Liver (tissue), 9 donors: ENCODE results near the gene DDAH2. TPM values are rescaled to one million over a fixed set of nuclear protein-coding genes. Genes with fewer than 3 reads are reported as not detected.

Experiments used
- DNase-seq: peaks from one replicate; pipeline ENCODE4 v3.0.0-alpha.2; 2017; ENCODE audit warnings: low spot score
- H3K27ac ChIP-seq, 2 donors: one replicate each; pipeline ENCODE4 v1.7.0; 2013; ENCODE audit warnings: inconsistent platforms in 2 of 2, low read length in 2 of 2, control low read depth in 1 of 2, low read depth in 1 of 2, mild to moderate bottlenecking in 1 of 2
- H3K27me3 ChIP-seq, 4 donors: one replicate each; pipeline versions ENCODE4 v1.6.1 to v1.7.0; 2013; ENCODE audit warnings: low read length in 3 of 4, inconsistent platforms in 1 of 4, mild to moderate bottlenecking in 1 of 4, moderate library complexity in 1 of 4; ENCODE audit not compliant: control insufficient read depth in 4 of 4, insufficient read depth in 4 of 4
- H3K36me3 ChIP-seq, 4 donors: one replicate each; pipeline versions ENCODE4 v1.6.1 to v1.7.0; 2013; ENCODE audit warnings: low read length in 3 of 4, mild to moderate bottlenecking in 3 of 4, low read depth in 1 of 4, moderate library complexity in 1 of 4; ENCODE audit not compliant: control insufficient read depth in 4 of 4, insufficient read depth in 3 of 4
- H3K4me1 ChIP-seq, 4 donors: one replicate each; pipeline versions ENCODE4 v1.6.1 to v1.7.0; 2013; ENCODE audit warnings: low read length in 3 of 4, mild to moderate bottlenecking in 3 of 4, moderate library complexity in 1 of 4; ENCODE audit not compliant: control insufficient read depth in 4 of 4, insufficient read depth in 4 of 4
- H3K4me3 ChIP-seq, 3 donors: one replicate each; pipeline versions ENCODE4 v1.6.1 to v1.7.0; 2013; ENCODE audit warnings: low read length in 3 of 3, control low read depth in 1 of 3, low read depth in 1 of 3, mild to moderate bottlenecking in 1 of 3
- H3K9ac ChIP-seq, 2 donors: one replicate each; pipeline ENCODE4 v1.7.0; 2013; ENCODE audit warnings: low read length in 2 of 2, mild to moderate bottlenecking in 2 of 2, moderate library complexity in 2 of 2, control low read depth in 1 of 2, low read depth in 1 of 2
- H3K9me3 ChIP-seq, 4 donors: one replicate each; pipeline versions ENCODE4 v1.6.1 to v1.7.0; 2013; ENCODE audit warnings: low read length in 3 of 4; ENCODE audit not compliant: control insufficient read depth in 4 of 4
- EGR1 ChIP-seq, 2 donors: IDR thresholded peaks; 2 replicates each; pipeline ENCODE4 v1.6.1; 2016 to 2018; ENCODE audit warnings: antibody characterized with exemption in 2 of 2, low read depth in 2 of 2
- FOXA1 ChIP-seq: IDR thresholded peaks from 2 replicates; pipeline ENCODE4 v1.6.1; 2016; ENCODE audit warnings: antibody characterized with exemption
- FOXA2 ChIP-seq: IDR thresholded peaks from 2 replicates; pipeline ENCODE4 v1.6.1; 2016; ENCODE audit warnings: antibody characterized with exemption
- GABPA ChIP-seq, 2 donors: IDR thresholded peaks in 1 of 2; conservative IDR thresholded peaks in 1 of 2; 2 replicates each; pipeline ENCODE4 v1.6.1; 2016; ENCODE audit warnings: antibody characterized with exemption in 2 of 2, mild to moderate bottlenecking in 1 of 2, moderate library complexity in 1 of 2
- HNF4A ChIP-seq, 2 donors: conservative IDR thresholded peaks; 2 replicates each; pipeline ENCODE4 v1.6.1; 2016; ENCODE audit warnings: antibody characterized with exemption in 2 of 2, mild to moderate bottlenecking in 2 of 2
- HNF4G ChIP-seq: IDR thresholded peaks from 2 replicates; pipeline ENCODE4 v1.6.1; 2016; ENCODE audit warnings: antibody characterized with exemption
- JUND ChIP-seq, 2 donors: IDR thresholded peaks; 2 replicates each; pipeline ENCODE4 v1.6.1; 2016; ENCODE audit warnings: antibody characterized with exemption in 2 of 2
- RAD21 ChIP-seq, 2 donors: IDR thresholded peaks; 2 replicates each; pipeline ENCODE4 v1.6.1; 2016; ENCODE audit warnings: antibody characterized with exemption in 2 of 2, mild to moderate bottlenecking in 2 of 2
- RXRA ChIP-seq, 2 donors: IDR thresholded peaks; 2 replicates each; pipeline ENCODE4 v1.6.1; 2017 to 2018; ENCODE audit warnings: antibody characterized with exemption in 2 of 2, mild to moderate bottlenecking in 1 of 2
- SP1 ChIP-seq: IDR thresholded peaks from 2 replicates; pipeline ENCODE4 v1.6.1; 2018; ENCODE audit warnings: antibody characterized with exemption, mild to moderate bottlenecking
- TAF1 ChIP-seq: conservative IDR thresholded peaks from 2 replicates; pipeline ENCODE4 v1.6.1; 2016; ENCODE audit warnings: antibody characterized with exemption, mild to moderate bottlenecking
- YY1 ChIP-seq: IDR thresholded peaks from 2 replicates; pipeline ENCODE4 v1.6.1; 2016; ENCODE audit warnings: antibody characterized with exemption, mild to moderate bottlenecking
- WGBS: extraction: QIAGEN DNeasy Blood & Tissue Kit; methylation state at CpG from one replicate; pipeline ENCODE4 v1.1.7; 2013; 5-methylcytosine and 5-hydroxymethylcytosine counted together
- polyA plus RNA-seq, 2 donors: library from polyadenylated mRNA; stranded (reverse) in 1 of 2; unstranded in 1 of 2; fragments of 200-250 nt in 1 of 2; fragments of >200 nt in 1 of 2; fragmentation: Nextera tagmentation in 1 of 2; extraction: Ambion mirVana in 1 of 2; gene quantifications; one replicate each; pipeline versions ENCODE4 v1.2.1 to v1.2.3, GENCODE V29; 2013 to 2015
- total RNA-seq, 2 donors: library from RNA; depleted of rRNA; stranded (reverse); fragments of >200 nt; gene quantifications; one replicate each; pipeline ENCODE4 v1.2.3, GENCODE V29; 2014
- TF ChIP-seq, protein P1 (sequence below): IDR thresholded peaks from 2 replicates; pipeline ENCODE4 v1.6.1; 2016; ENCODE audit warnings: antibody characterized with exemption
- TF ChIP-seq, protein P2 (sequence below): fragments of 150-350 bp; IDR thresholded peaks from 2 replicates; pipeline ENCODE4 v1.5.1; 2017; ENCODE audit warnings: improper control_type of control experiment, low read depth, low read length; ENCODE audit not compliant: missing input control
- TF ChIP-seq, protein P3 (sequence below): IDR thresholded peaks from 2 replicates; pipeline ENCODE4 v1.6.1; 2016; ENCODE audit warnings: antibody characterized with exemption, mild to moderate bottlenecking
- donor health status: healthy.
- donor health status: healthy.
- donor health status: healthy.
- donor health status: healthy.
- donor health status: healthy.

Gene DDAH2
- total and polyA plus RNA-seq, 4 donors: 19.8 to 31.4 (median 23.2) TPM

- TF ChIP-seq TAF1: no peak
- no peak for TF ChIP-seq RAD21 (IDR thresholded peaks at IDR 0.05)
- no peak for TF ChIP-seq FOXA2
- no peak for TF ChIP-seq FOXA1
Observed at GRCh38 chr6:31742894-31743293, 13.8 kb upstream of the DDAH2 start (continued).

DNA sequence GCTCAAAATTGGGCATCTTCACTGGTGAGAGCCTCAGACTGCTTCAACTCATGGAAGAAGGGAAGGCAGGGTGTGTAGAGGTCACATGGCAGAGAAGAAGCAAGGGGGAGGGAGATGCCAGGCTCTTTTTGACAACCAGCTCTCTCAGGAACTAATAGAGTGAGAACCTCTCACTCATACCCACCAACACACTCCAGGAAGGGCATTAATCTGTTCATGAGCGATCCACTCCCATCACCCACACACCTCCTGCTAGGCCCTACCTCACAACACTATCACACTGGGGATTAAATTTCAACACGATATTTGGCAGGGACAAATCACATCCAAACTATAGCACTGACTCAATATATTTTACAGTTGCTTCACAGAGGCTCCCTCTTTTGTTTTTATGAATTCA lies 12.7 kb upstream of the DDAH2 start:
- 87% methylated on average over 2 of the region's 2 CpGs for WGBS
- no peaks in the 10 kb centered on the region for H3K36me3 ChIP-seq
- peak overlapping the region in 1 of 2 donors; percentile 34 for H3K9ac ChIP-seq
- H3K4me1 ChIP-seq: peaks cover 17 to 35% (median 29%) of the 10 kb centered on the region in 4 donors
- H3K27me3 ChIP-seq: no peaks in the 10 kb centered on the region
- no peak for DNase-seq
- no peak for TF ChIP-seq EGR1 (IDR thresholded peaks at IDR 0.05; ENCODE audit: low read depth in 2 of 2)
- TF ChIP-seq, protein P1, sequence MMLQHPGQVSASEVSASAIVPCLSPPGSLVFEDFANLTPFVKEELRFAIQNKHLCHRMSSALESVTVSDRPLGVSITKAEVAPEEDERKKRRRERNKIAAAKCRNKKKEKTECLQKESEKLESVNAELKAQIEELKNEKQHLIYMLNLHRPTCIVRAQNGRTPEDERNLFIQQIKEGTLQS: no peak
- no peak for TF ChIP-seq FOXA2
- TF ChIP-seq, protein P2, sequence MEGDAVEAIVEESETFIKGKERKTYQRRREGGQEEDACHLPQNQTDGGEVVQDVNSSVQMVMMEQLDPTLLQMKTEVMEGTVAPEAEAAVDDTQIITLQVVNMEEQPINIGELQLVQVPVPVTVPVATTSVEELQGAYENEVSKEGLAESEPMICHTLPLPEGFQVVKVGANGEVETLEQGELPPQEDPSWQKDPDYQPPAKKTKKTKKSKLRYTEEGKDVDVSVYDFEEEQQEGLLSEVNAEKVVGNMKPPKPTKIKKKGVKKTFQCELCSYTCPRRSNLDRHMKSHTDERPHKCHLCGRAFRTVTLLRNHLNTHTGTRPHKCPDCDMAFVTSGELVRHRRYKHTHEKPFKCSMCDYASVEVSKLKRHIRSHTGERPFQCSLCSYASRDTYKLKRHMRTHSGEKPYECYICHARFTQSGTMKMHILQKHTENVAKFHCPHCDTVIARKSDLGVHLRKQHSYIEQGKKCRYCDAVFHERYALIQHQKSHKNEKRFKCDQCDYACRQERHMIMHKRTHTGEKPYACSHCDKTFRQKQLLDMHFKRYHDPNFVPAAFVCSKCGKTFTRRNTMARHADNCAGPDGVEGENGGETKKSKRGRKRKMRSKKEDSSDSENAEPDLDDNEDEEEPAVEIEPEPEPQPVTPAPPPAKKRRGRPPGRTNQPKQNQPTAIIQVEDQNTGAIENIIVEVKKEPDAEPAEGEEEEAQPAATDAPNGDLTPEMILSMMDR: no peak
- TF ChIP-seq HNF4A (conservative IDR thresholded peaks at IDR 0.05): no peak
- no peak for TF ChIP-seq TAF1
- no peak for TF ChIP-seq JUND (IDR thresholded peaks at IDR 0.05)
- TF ChIP-seq YY1: no peak
- no peak for TF ChIP-seq GABPA (IDR thresholded peaks at IDR 0.05 in 1 of 2, conservative IDR thresholded peaks at IDR 0.05 in 1 of 2)
- TF ChIP-seq RXRA (IDR thresholded peaks at IDR 0.05): no peak
- TF ChIP-seq RAD21 (IDR thresholded peaks at IDR 0.05): no peak
- TF ChIP-seq FOXA1: no peak
- TF ChIP-seq, protein P3, sequence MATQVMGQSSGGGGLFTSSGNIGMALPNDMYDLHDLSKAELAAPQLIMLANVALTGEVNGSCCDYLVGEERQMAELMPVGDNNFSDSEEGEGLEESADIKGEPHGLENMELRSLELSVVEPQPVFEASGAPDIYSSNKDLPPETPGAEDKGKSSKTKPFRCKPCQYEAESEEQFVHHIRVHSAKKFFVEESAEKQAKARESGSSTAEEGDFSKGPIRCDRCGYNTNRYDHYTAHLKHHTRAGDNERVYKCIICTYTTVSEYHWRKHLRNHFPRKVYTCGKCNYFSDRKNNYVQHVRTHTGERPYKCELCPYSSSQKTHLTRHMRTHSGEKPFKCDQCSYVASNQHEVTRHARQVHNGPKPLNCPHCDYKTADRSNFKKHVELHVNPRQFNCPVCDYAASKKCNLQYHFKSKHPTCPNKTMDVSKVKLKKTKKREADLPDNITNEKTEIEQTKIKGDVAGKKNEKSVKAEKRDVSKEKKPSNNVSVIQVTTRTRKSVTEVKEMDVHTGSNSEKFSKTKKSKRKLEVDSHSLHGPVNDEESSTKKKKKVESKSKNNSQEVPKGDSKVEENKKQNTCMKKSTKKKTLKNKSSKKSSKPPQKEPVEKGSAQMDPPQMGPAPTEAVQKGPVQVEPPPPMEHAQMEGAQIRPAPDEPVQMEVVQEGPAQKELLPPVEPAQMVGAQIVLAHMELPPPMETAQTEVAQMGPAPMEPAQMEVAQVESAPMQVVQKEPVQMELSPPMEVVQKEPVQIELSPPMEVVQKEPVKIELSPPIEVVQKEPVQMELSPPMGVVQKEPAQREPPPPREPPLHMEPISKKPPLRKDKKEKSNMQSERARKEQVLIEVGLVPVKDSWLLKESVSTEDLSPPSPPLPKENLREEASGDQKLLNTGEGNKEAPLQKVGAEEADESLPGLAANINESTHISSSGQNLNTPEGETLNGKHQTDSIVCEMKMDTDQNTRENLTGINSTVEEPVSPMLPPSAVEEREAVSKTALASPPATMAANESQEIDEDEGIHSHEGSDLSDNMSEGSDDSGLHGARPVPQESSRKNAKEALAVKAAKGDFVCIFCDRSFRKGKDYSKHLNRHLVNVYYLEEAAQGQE: no peak
- TF ChIP-seq HNF4G: no peak
- no peak overlapping the region for H3K27ac ChIP-seq
- H3K9me3 ChIP-seq: no peaks in the 10 kb centered on the region
- H3K4me3 ChIP-seq: no peak overlapping the region

DNA sequence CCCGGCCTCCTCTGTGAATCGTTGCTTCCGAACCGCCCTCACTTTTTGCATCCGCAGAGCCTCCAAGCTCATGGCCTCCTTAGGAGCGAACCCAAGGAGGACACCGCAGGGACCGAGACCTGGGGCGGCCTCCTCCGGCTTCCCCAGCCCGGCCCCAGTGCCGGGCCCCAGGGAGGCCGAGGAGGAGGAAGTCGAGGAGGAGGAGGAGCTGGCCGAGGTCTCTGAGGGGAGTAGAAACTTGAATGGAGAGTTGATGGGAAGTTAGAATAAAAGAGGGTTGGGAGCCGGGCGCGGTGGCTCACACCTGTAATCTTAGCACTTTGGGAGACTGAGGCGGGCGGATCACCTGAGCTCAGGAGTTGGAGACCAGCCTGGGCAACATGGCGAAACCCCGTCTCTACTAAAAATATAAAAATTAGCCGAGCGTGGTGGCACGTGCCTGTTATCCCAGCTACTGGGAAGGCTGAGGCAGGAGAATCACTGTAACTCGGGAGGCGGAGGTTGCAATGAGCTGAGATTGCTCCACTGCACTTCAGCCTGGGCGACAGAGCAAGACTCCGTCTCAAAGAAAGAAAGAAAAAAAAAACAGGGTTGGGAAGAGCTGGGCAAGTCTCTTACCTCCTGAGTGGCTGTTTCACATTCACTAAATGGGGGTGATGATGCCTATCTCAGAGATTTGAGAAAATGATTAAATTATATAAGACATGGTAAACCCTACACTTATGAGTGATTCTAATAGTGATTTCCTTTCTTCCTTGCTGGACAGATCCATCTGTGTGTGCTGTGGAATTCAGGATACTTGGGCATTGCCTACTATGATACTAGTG lies 11.5 kb upstream of the DDAH2 start:
- no peaks in the 10 kb centered on the region for H3K9me3 ChIP-seq
- H3K27ac ChIP-seq: peak overlapping the region; percentile 53 to 64
- peak overlapping the region; percentile 61 to 70 for H3K9ac ChIP-seq
- no peak for DNase-seq
- H3K4me1 ChIP-seq: peaks cover 18 to 43% (median 37%) of the 10 kb centered on the region in 4 donors
- 28% methylated on average over 29 of the region's 29 CpGs for WGBS
- no peaks in the 10 kb centered on the region for H3K36me3 ChIP-seq
- no peaks in the 10 kb centered on the region for H3K27me3 ChIP-seq
- TF ChIP-seq SP1 (no peak), RAD21 (IDR thresholded peaks at IDR 0.05) (no peak)
- H3K4me3 ChIP-seq: peak overlapping the region; percentile 68 to 84 (median 69)
